Pancreas (tissue), 10 donors: ENCODE data around the gene CCR1. TPM values are rescaled to one million over a fixed set of nuclear protein-coding genes. Genes with fewer than 3 reads are reported as not detected.

Experiments
- ATAC-seq, 4 donors: fragments of 200-7000 bp; cut with Tn5 transposase; one replicate each; pipeline versions ENCODE4 v1.8.0 to v1.9.1; 2020; ENCODE audit warnings: mild to moderate bottlenecking in 4 of 4, moderate library complexity in 4 of 4
- DNase-seq, 6 donors: peaks; one replicate each; pipeline ENCODE4 v3.0.0-alpha.2; 2020
- FAIRE-seq: peaks from 2 replicates; lab custom pipeline; 2012; peaks lifted over from hg19 to GRCh38; lab: Jason Lieb, UNC
- H3K27ac ChIP-seq, 4 donors: fragments of 200-600 bp; sonication (generic); 1 replicate in 3 of 4; 2 replicates in 1 of 4; pipeline versions ENCODE4 v1.5.0 to v1.8.0; 2020
- H3K27me3 ChIP-seq, 4 donors: fragments of 200-600 bp; one replicate each; pipeline ENCODE4 v1.8.0; 2021
- H3K36me3 ChIP-seq, 3 donors: fragments of 200-600 bp; sonication (generic) in 1 of 3; one replicate each; pipeline versions ENCODE4 v1.5.0 to v1.8.0; 2020 to 2021
- H3K4me1 ChIP-seq, 3 donors: fragments of 200-600 bp; one replicate each; pipeline ENCODE4 v1.8.0; 2021
- H3K4me3 ChIP-seq, 4 donors: fragments of 200-600 bp; sonication (generic) in 2 of 4; one replicate each; pipeline versions ENCODE4 v1.5.0 to v1.8.0; 2020 to 2021
- H3K9me3 ChIP-seq, 4 donors: fragments of 200-600 bp; one replicate each; pipeline ENCODE4 v1.8.0; 2021
- WGBS, 2 donors: extraction: QIAGEN DNeasy Blood & Tissue Kit; methylation state at CpG; one replicate each; pipeline ENCODE4 v1.1.7; 2013; 5-methylcytosine and 5-hydroxymethylcytosine counted together
- intact Hi-C, 3 donors: fragments of 100-400 bp; cut with DNase I; formaldehyde crosslinking; loops; one replicate each; pipeline versions ENCODE4 v1.11.1 to v1.14.2; 2022
- polyA plus RNA-seq, 2 donors: library from polyadenylated mRNA; stranded (reverse); fragments of 200-250 nt; gene quantifications; one replicate each; pipeline ENCODE4 v1.2.3, GENCODE V29; 2013
- total RNA-seq, 6 donors: library from RNA; stranded (reverse); fragmentation: NEBNext Ultra II Directional in 4 of 6; extraction: Animal tissue kit (Norgen Biotek cat#: 25700) in 4 of 6; gene quantifications; one replicate each; pipeline versions ENCODE4 v1.2.1 to v1.2.4, GENCODE V29; 2021 to 2023
- TF ChIP-seq, protein P1 (sequence below), 4 donors: fragments of 200-600 bp; sonication (generic) in 3 of 4; IDR thresholded peaks; one replicate each; pipeline versions ENCODE4 v1.5.0 to v1.8.0; 2021; ENCODE audit warnings: antibody characterized with exemption in 4 of 4
- donor health status: healthy with polysubstance abuse.
- donor health status: DM: no; HTN: no; CAD: no; lungs with moderate emphysema.
- donor health status: DM: no; HTN: no; CAD: no.
- donor health status: control.
- donor health status: control.
- donor health status: Bipolar disorder and iron deficiency.
- donor health status: DM: yes; HTN: yes; CAD: no.
- donor health status: DM: no; HTN: no; CAD: no.
- donor health status: DM: no; HTN: no; CAD: no.
- donor health status: DM: yes; HTN: yes; CAD: no.

Gene CCR1
- total and polyA plus RNA-seq, 8 donors = 0.09 to 4.6 (median 1.00) TPM

DNA sequence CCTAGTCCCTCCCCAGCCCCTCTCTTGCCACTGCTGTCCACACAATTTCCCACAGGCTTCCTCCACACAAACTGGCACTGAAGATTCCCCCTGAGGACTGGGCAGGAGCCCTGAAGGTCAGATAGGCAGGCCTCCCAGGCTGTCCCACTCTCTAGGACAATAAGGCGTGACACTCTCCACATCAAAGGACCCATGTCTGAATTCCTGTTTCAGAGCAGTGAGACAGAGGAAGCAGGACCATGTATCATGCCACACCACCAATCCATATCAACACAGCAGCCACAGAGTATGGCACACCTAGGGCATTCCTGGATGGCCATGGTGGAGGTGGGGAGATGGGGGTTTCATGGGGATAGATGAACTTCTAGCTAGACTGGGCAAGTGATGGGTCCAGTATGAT, 13.8 kb upstream of the CCR1 start:
- no peak overlapping the region for H3K4me3 ChIP-seq
- no peaks in the 10 kb centered on the region for H3K9me3 ChIP-seq
- no peaks in the 10 kb centered on the region for H3K27me3 ChIP-seq
- TF ChIP-seq, protein P1, sequence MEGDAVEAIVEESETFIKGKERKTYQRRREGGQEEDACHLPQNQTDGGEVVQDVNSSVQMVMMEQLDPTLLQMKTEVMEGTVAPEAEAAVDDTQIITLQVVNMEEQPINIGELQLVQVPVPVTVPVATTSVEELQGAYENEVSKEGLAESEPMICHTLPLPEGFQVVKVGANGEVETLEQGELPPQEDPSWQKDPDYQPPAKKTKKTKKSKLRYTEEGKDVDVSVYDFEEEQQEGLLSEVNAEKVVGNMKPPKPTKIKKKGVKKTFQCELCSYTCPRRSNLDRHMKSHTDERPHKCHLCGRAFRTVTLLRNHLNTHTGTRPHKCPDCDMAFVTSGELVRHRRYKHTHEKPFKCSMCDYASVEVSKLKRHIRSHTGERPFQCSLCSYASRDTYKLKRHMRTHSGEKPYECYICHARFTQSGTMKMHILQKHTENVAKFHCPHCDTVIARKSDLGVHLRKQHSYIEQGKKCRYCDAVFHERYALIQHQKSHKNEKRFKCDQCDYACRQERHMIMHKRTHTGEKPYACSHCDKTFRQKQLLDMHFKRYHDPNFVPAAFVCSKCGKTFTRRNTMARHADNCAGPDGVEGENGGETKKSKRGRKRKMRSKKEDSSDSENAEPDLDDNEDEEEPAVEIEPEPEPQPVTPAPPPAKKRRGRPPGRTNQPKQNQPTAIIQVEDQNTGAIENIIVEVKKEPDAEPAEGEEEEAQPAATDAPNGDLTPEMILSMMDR (IDR thresholded peaks at IDR 0.05) = no peak
- intact Hi-C loops = no loop called here
- DNase-seq = no peak
- no peak overlapping the region for H3K27ac ChIP-seq
- no peaks in the 10 kb centered on the region for H3K4me1 ChIP-seq
- no peaks in the 10 kb centered on the region for H3K36me3 ChIP-seq
- 73 to 85% methylated on average over 1 of the region's 1 CpG for WGBS, 2 donors
- ATAC-seq = peak in 1 of 4 donors; percentile 37
- no peak for FAIRE-seq

DNA sequence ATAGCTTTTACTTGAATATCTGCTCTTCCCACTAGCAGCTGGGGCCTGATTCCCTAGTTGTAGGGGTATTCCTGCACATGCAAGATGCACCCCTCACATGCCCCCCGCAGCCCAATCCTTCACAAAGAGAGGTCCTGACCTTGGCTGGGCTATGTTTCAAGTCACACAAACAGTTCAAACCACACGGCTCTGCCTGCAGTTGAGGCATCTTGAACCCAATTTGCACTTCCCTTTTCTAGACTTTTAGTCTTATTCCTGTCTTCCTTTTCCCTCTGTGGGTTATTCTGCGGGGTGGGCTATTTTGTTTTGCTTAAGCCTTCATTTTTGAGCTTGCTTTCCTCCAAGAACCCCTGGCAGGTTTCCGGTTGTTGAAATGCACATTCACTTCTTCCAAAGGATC, 13.3 kb upstream of the CCR1 start:
- no peak for FAIRE-seq
- H3K27ac ChIP-seq = no peak overlapping the region
- TF ChIP-seq, protein P1 (IDR thresholded peaks at IDR 0.05) = no peak
- ATAC-seq = peak in 1 of 4 donors; percentile 40
- DNase-seq = no peak
- 44 to 51% methylated on average over 4 of the region's 4 CpGs for WGBS, 2 donors
- intact Hi-C loops = no loop called here
- no peaks in the 10 kb centered on the region for H3K27me3 ChIP-seq
- peaks cover 0 to under 1% (median 0%) of the 10 kb centered on the region in 3 donors for H3K4me1 ChIP-seq
- no peaks in the 10 kb centered on the region for H3K9me3 ChIP-seq
- H3K36me3 ChIP-seq = no peaks in the 10 kb centered on the region
- no peak overlapping the region for H3K4me3 ChIP-seq

DNA sequence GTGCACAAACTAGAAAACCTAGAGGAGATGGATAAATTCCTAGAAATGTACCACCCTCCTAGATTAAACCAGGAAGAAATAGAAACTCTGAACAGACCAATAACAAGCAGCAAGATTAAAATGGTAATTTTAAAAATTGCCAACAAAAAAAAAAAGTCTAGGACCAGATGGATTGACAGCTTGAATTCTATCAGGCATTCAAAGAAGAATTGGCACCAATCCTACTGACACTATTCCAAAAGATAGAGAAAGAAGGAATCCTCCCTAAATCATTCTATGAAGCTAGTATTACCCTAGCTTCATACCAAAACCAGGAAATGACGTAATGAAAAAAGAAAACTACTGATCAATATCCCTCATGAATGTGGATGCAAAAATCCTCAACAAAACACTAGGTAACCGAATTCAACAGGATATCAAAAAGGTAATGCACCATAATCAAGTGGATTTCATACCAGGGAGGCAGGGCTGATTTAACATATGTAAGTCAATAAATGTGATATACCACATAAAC, 10.1 kb upstream of the CCR1 start:
- Histone ChIP-seq H3K27ac (no peak overlapping the region), H3K9me3 (no peaks in the 10 kb centered on the region), H3K27me3 (no peaks in the 10 kb centered on the region), H3K4me3 (no peak overlapping the region), H3K36me3 (no peaks in the 10 kb centered on the region), H3K4me1 (peaks cover 0 to 6% (median 5%) of the 10 kb centered on the region in 3 donors)
- TF ChIP-seq, protein P1 (IDR thresholded peaks at IDR 0.05) = no peak
- no peak for FAIRE-seq
- 61 to 78% methylated on average over 2 of the region's 2 CpGs for WGBS, 2 donors
- no peak for ATAC-seq
- DNase-seq = no peak
- intact Hi-C loops = no loop called here

DNA sequence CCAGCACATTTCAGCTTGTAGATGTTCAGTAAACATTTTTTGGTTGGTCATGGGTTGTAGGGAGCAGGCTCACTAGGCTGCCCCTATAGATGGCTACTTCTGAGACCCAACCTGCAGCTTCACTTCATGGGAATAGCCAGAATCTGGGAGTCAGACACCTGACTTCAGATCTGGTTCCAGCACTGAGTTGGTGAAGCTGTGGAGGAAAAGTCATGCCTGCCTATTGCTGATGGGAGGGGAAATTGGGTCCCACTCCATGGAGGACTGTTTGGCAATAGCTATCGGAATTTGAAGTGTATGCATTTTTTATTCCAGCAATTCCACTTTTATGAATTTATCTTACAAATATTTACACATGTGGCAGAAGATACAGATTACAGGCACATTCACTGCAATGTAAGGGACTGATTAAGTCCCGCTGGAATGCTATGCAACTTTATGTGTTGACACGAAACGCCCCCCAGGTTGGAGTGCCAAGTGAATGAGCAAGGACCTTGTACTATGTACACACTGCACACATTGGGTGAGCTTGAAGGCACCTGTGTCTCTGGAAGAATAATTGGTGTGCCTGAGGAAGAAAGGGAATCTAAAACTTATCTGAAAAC, 7.8 kb upstream of the CCR1 start:
- TF ChIP-seq, protein P1 (IDR thresholded peaks at IDR 0.05) = no peak
- no peak for FAIRE-seq
- 11 to 16% methylated on average over 4 of the region's 4 CpGs for WGBS, 2 donors

DNA sequence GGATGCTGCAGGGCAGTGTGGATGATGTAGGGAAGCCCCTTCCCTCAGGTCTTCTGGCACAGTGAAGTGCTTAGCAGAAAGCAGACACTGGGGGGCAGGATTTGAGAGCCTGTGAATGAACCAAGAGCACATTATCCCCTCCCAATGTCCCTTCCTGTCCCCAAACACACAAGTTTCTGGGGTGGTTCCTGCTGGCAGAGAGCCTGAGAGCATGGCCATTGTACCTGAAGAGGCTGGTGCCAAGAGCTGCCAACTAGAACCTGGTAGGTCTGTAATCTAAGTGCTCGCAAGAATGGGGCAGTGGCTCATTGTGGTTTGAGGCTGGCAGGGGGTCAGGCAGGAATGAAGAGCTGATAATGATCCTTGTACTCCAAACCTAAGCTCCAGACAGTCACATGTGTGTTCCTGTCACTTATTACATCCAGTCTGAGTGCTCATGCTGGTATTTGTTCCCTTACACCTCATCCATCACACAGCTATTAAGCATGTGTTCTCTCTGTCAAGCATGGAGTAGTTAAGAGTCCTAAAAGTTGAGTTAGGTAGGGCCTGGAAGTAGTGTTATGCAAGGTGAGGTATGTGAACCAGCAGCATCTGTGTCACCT, 6.7 kb upstream of the CCR1 start:
- TF ChIP-seq, protein P1 (IDR thresholded peaks at IDR 0.05) = no peak
- WGBS, 2 donors = 70 to 75% methylated on average over 1 of the region's 1 CpG
- Histone ChIP-seq H3K4me1 (peaks cover 0 to 6% (median 5%) of the 10 kb centered on the region in 3 donors), H3K9me3 (no peaks in the 10 kb centered on the region), H3K27me3 (no peaks in the 10 kb centered on the region), H3K27ac (no peak overlapping the region), H3K36me3 (no peaks in the 10 kb centered on the region), H3K4me3 (no peak overlapping the region)
- intact Hi-C loops = no loop called here
- no peak for DNase-seq
- peak in 1 of 4 donors; percentile 40 for ATAC-seq
- no peak for FAIRE-seq

More for the DNA sequence above, 7.8 kb upstream of the CCR1 start:
- H3K4me3 ChIP-seq = no peak overlapping the region
- no peaks in the 10 kb centered on the region for H3K36me3 ChIP-seq
- DNase-seq = no peak
- intact Hi-C loops = no loop called here
- peak in 3 of 4 donors; percentile 29 to 88 (median 37) for ATAC-seq
- peaks cover 0 to 6% (median 5%) of the 10 kb centered on the region in 3 donors for H3K4me1 ChIP-seq
- H3K9me3 ChIP-seq = no peaks in the 10 kb centered on the region
- no peaks in the 10 kb centered on the region for H3K27me3 ChIP-seq
- H3K27ac ChIP-seq = no peak overlapping the region
